Esophagus muscularis mucosa (tissue), 4 donors: ENCODE data around the gene MYBPC1. TPM values are rescaled to one million over a fixed set of nuclear protein-coding genes. Genes with fewer than 3 reads are reported as not detected.

Experiments
- DNase-seq: peaks from one replicate; pipeline ENCODE4 v3.0.0-alpha.2; 2017; ENCODE audit errors: extremely low spot score
- H3K27ac ChIP-seq, 4 donors: fragments of 200-600 bp; sonication (generic); replicated peaks in 1 of 4; 1 replicate in 3 of 4; 2 replicates in 1 of 4; pipeline ENCODE4 v1.5.1; 2016 to 2019; ENCODE audit warnings: mild to moderate bottlenecking in 1 of 4
- H3K27me3 ChIP-seq, 4 donors: fragments of 200-600 bp; sonication (generic); one replicate each; pipeline versions ENCODE4 v1.5.1 to v1.6.0; 2016 to 2019
- H3K36me3 ChIP-seq, 4 donors: fragments of 200-600 bp; sonication (generic); one replicate each; pipeline ENCODE4 v1.5.1; 2016 to 2019
- H3K4me1 ChIP-seq, 4 donors: fragments of 200-600 bp; sonication (generic); one replicate each; pipeline ENCODE4 v1.5.1; 2016 to 2019
- H3K4me3 ChIP-seq, 4 donors: fragments of 200-600 bp; sonication (generic); 1 replicate in 2 of 4; 2 replicates in 2 of 4; pipeline ENCODE4 v1.5.1; 2016 to 2019; ENCODE audit warnings: mild to moderate bottlenecking in 4 of 4, moderate library complexity in 1 of 4
- H3K9me3 ChIP-seq, 4 donors: fragments of 200-600 bp; sonication (generic); 1 replicate in 3 of 4; 2 replicates in 1 of 4; pipeline ENCODE4 v1.5.1; 2016 to 2019
- CTCF ChIP-seq, 3 experiments: fragments of 200-600 bp in 2 of 3; fragments of 450-650 bp in 1 of 3; sonication (generic) in 2 of 3; IDR thresholded peaks; one replicate each; pipeline ENCODE4 v1.5.1; 2017 to 2019; ENCODE audit warnings: antibody characterized with exemption in 3 of 3, mild to moderate bottlenecking in 2 of 3, moderate library complexity in 1 of 3
- EP300 ChIP-seq: sonication (generic); formaldehyde crosslinking; IDR thresholded peaks from one replicate; pipeline ENCODE4 v1.6.1; 2017; ENCODE audit warnings: antibody characterized with exemption
- POLR2A ChIP-seq: fragments of 450-650 bp; IDR thresholded peaks from one replicate; pipeline ENCODE4 v1.6.1; 2017; ENCODE audit warnings: antibody characterized with exemption, moderate library complexity, mild to moderate bottlenecking, low read depth
- POLR2AphosphoS5 ChIP-seq, 2 donors: sonication (generic); formaldehyde crosslinking; IDR thresholded peaks; one replicate each; pipeline ENCODE4 v1.6.1; 2017; ENCODE audit warnings: antibody characterized with exemption in 2 of 2
- WGBS: methylation state at CpG from one replicate; pipeline ENCODE4 v1.1.5; 2018; 5-methylcytosine and 5-hydroxymethylcytosine counted together
- intact Hi-C: fragments of 100-400 bp; cut with DNase I; formaldehyde crosslinking; loops from one replicate; pipeline ENCODE4 v1.15.1; 2023
- total RNA-seq, 4 donors: library from RNA; depleted of rRNA; stranded (reverse); fragments of >200 nt; gene quantifications; one replicate each; pipeline versions ENCODE4 v1.1.0 to v1.2.1, GENCODE V29; 2016

The MYBPC1 gene
- total RNA-seq, 4 donors from 2014 or later = 0.13 to 0.17 TPM; not detected in 2

- Histone ChIP-seq H3K4me1 (no peaks in the 10 kb centered on the region), H3K27ac (no peak overlapping the region), H3K9me3 (no peaks in the 10 kb centered on the region), H3K4me3 (no peak overlapping the region), H3K27me3 (no peaks in the 10 kb centered on the region), H3K36me3 (no peaks in the 10 kb centered on the region)
- 73% methylated on average over 2 of the region's 2 CpGs for WGBS
- no peak for TF ChIP-seq EP300
- TF ChIP-seq POLR2AphosphoS5 (IDR thresholded peaks at IDR 0.05) = no peak
- no peak for TF ChIP-seq POLR2A
- no peak for TF ChIP-seq CTCF (IDR thresholded peaks at IDR 0.05)
- no peak for DNase-seq
- intact Hi-C loops = no loop called here
Measured at GRCh38 chr12:101597164-101597563, 2.4 kb downstream of the MYBPC1 start.

- Histone ChIP-seq H3K36me3 (no peaks in the 10 kb centered on the region), H3K27me3 (no peaks in the 10 kb centered on the region), H3K4me3 (no peak overlapping the region), H3K9me3 (no peaks in the 10 kb centered on the region), H3K27ac (no peak overlapping the region), H3K4me1 (no peaks in the 10 kb centered on the region)
- no peak for DNase-seq
- intact Hi-C loops = no loop called here
- 74% methylated on average over 3 of the region's 3 CpGs for WGBS
- TF ChIP-seq POLR2AphosphoS5 (IDR thresholded peaks at IDR 0.05) = no peak
- no peak for TF ChIP-seq EP300
- TF ChIP-seq POLR2A = no peak
- TF ChIP-seq CTCF (IDR thresholded peaks at IDR 0.05) = no peak
Measured at GRCh38 chr12:101598483-101598882, 3.7 kb downstream of the MYBPC1 start.

- H3K27ac ChIP-seq = no peak overlapping the region
- 95% methylated on average over 1 of the region's 1 CpG for WGBS
- H3K9me3 ChIP-seq = no peaks in the 10 kb centered on the region
- no peak for DNase-seq
- H3K36me3 ChIP-seq = no peaks in the 10 kb centered on the region
- no peak for TF ChIP-seq EP300
- TF ChIP-seq POLR2A = no peak
- TF ChIP-seq CTCF (IDR thresholded peaks at IDR 0.05) = no peak
- no peak for TF ChIP-seq POLR2AphosphoS5 (IDR thresholded peaks at IDR 0.05)
- no peaks in the 10 kb centered on the region for H3K27me3 ChIP-seq
- no peaks in the 10 kb centered on the region for H3K4me1 ChIP-seq
- H3K4me3 ChIP-seq = no peak overlapping the region
- intact Hi-C loops = no loop called here
Measured at GRCh38 chr12:101599311-101599710, 4.5 kb downstream of the MYBPC1 start.

- H3K27ac ChIP-seq = no peak overlapping the region
- H3K9me3 ChIP-seq = no peaks in the 10 kb centered on the region
- no peaks in the 10 kb centered on the region for H3K4me1 ChIP-seq
- no peak overlapping the region for H3K4me3 ChIP-seq
- DNase-seq = no peak
- WGBS = 63% methylated on average over 5 of the region's 5 CpGs
- TF ChIP-seq POLR2A (no peak), CTCF (IDR thresholded peaks at IDR 0.05) (no peak), POLR2AphosphoS5 (IDR thresholded peaks at IDR 0.05) (no peak), EP300 (no peak)
- intact Hi-C loops = no loop called here
- H3K36me3 ChIP-seq = no peaks in the 10 kb centered on the region
- H3K27me3 ChIP-seq = no peaks in the 10 kb centered on the region
Measured at GRCh38 chr12:101599771-101600484, 5.2 kb downstream of the MYBPC1 start.

- 62% methylated on average over 1 of the region's 1 CpG for WGBS
- no peak for DNase-seq
- Histone ChIP-seq H3K4me1 (no peaks in the 10 kb centered on the region), H3K9me3 (no peaks in the 10 kb centered on the region), H3K27me3 (no peaks in the 10 kb centered on the region), H3K27ac (no peak overlapping the region), H3K4me3 (no peak overlapping the region), H3K36me3 (no peaks in the 10 kb centered on the region)
- TF ChIP-seq EP300 (no peak), POLR2A (no peak)
- intact Hi-C loops = no loop called here
Measured at GRCh38 chr12:101604132-101604531, 9.4 kb downstream of the MYBPC1 start.
